Measurements from ENCODE around the gene QSOX2.

The QSOX2 gene

GRCh38 chr9:136190237-136190601, 55.4 kb downstream of the QSOX2 start:
- TF ChIP-seq CTCF (IDR thresholded peaks at IDR 0.05; ENCODE audit: low read depth, low read length) = no peak
- in situ Hi-C loops (cut with HindIII; ENCODE audit: low sequenced_read_pairs) = no loop called here
- no peak overlapping the region for H3K4me3 ChIP-seq (ENCODE audit: low read depth, low read length)
- DNase-seq (ENCODE audit: low read depth, low spot score) = no peak

- TF ChIP-seq CTCF (IDR thresholded peaks at IDR 0.05; ENCODE audit: low read depth, low read length) = no peak
- in situ Hi-C loops (cut with HindIII; ENCODE audit: low sequenced_read_pairs) = no loop called here
- no peak overlapping the region for H3K4me3 ChIP-seq (ENCODE audit: low read depth, low read length)
- no peak for DNase-seq (ENCODE audit: low read depth, low spot score)
These were observed 56.0 kb downstream of the QSOX2 start for GRCh38 chr9:136189394-136190236.

GRCh38 chr9:136187683-136188586, 57.7 kb downstream of the QSOX2 start:
- in situ Hi-C loops (cut with HindIII; ENCODE audit: low sequenced_read_pairs) = no loop called here
- DNase-seq (ENCODE audit: low read depth, low spot score) = no peak

GRCh38 chr9:136187197-136187596, 58.4 kb downstream of the QSOX2 start:
- in situ Hi-C loops (cut with HindIII; ENCODE audit: low sequenced_read_pairs) = no loop called here

More at GRCh38 chr9:136187683-136188586, 57.7 kb downstream of the QSOX2 start:
- no peak for TF ChIP-seq CTCF (IDR thresholded peaks at IDR 0.05; ENCODE audit: low read depth, low read length)
- no peak overlapping the region for H3K4me3 ChIP-seq (ENCODE audit: low read depth, low read length)

GRCh38 chr9:136186386-136186785, 59.2 kb downstream of the QSOX2 start:
- no peak for TF ChIP-seq CTCF (IDR thresholded peaks at IDR 0.05; ENCODE audit: low read depth, low read length)
- H3K4me3 ChIP-seq (ENCODE audit: low read depth, low read length) = no peak overlapping the region
- no peak for DNase-seq (ENCODE audit: low read depth, low spot score)
- in situ Hi-C loops (cut with HindIII; ENCODE audit: low sequenced_read_pairs) = no loop called here

More at GRCh38 chr9:136187197-136187596, 58.4 kb downstream of the QSOX2 start:
- H3K4me3 ChIP-seq (ENCODE audit: low read depth, low read length) = no peak overlapping the region
- TF ChIP-seq CTCF (IDR thresholded peaks at IDR 0.05; ENCODE audit: low read depth, low read length) = no peak
- DNase-seq (ENCODE audit: low read depth, low spot score) = no peak

- TF ChIP-seq CTCF (IDR thresholded peaks at IDR 0.05; ENCODE audit: low read depth, low read length) = no peak
- DNase-seq (ENCODE audit: low read depth, low spot score) = no peak
- in situ Hi-C loops (cut with HindIII; ENCODE audit: low sequenced_read_pairs) = no loop called here
- H3K4me3 ChIP-seq (ENCODE audit: low read depth, low read length) = no peak overlapping the region
These were observed 59.8 kb downstream of the QSOX2 start for GRCh38 chr9:136185596-136186366.
